Heart left ventricle (tissue), 16 donors: ENCODE measurements around the gene PCMTD2. TPM values are rescaled to one million over a fixed set of nuclear protein-coding genes. Genes with fewer than 3 reads are reported as not detected.

Source experiments
- ATAC-seq, 4 donors: fragments of 200-7000 bp; cut with Tn5 transposase; one replicate each; pipeline ENCODE4 v1.9.1; 2020 to 2022; ENCODE audit warnings: moderate library complexity in 4 of 4, mild to moderate bottlenecking in 3 of 4, moderate number of reproducible peaks in 1 of 4
- DNase-seq, 5 donors: peaks; one replicate each; pipeline ENCODE4 v3.0.0-alpha.2; 2020
- H3K27ac ChIP-seq, 12 donors: fragments of 200-600 bp; sonication (generic) in 4 of 12; one replicate each; pipeline versions ENCODE4 v1.5.0 to v1.8.0; 2016 to 2022; ENCODE audit warnings: mild to moderate bottlenecking in 2 of 12
- H3K27me3 ChIP-seq, 9 donors: fragments of 200-600 bp; sonication (generic) in 2 of 9; one replicate each; pipeline versions ENCODE4 v1.5.1 to v1.8.0; 2016 to 2022; ENCODE audit warnings: mild to moderate bottlenecking in 3 of 9
- H3K36me3 ChIP-seq, 9 donors: fragments of 200-600 bp; sonication (generic) in 2 of 9; one replicate each; pipeline versions ENCODE4 v1.5.0 to v1.8.0; 2018 to 2022; ENCODE audit warnings: mild to moderate bottlenecking in 2 of 9
- H3K4me1 ChIP-seq, 12 donors: fragments of 200-600 bp; sonication (generic) in 4 of 12; one replicate each; pipeline versions ENCODE4 v1.5.0 to v1.8.0; 2016 to 2022; ENCODE audit warnings: mild to moderate bottlenecking in 3 of 12
- H3K4me3 ChIP-seq, 12 donors: fragments of 200-600 bp; sonication (generic) in 4 of 12; one replicate each; pipeline versions ENCODE4 v1.5.0 to v1.8.0; 2017 to 2022; ENCODE audit warnings: mild to moderate bottlenecking in 9 of 12, moderate library complexity in 4 of 12
- H3K9me3 ChIP-seq, 12 donors: fragments of 200-600 bp; sonication (generic) in 4 of 12; one replicate each; pipeline versions ENCODE4 v1.5.0 to v1.8.0; 2016 to 2022; ENCODE audit warnings: mild to moderate bottlenecking in 1 of 12
- POLR2A ChIP-seq, 2 donors: fragments of 450-650 bp; IDR thresholded peaks; one replicate each; pipeline ENCODE4 v1.6.1; 2017; ENCODE audit warnings: antibody characterized with exemption in 2 of 2, mild to moderate bottlenecking in 2 of 2, moderate library complexity in 2 of 2
- WGBS, 4 donors: extraction: QIAGEN DNeasy Blood & Tissue Kit in 2 of 4; methylation state at CpG; one replicate each; pipeline versions ENCODE4 v1.1.5 to v1.1.7; 2013 to 2018; 5-methylcytosine and 5-hydroxymethylcytosine counted together
- intact Hi-C, 10 donors: fragments of 100-400 bp; cut with DNase I; formaldehyde crosslinking; loops; one replicate each; pipeline versions ENCODE4 v1.11.1 to v1.14.2; 2022
- polyA plus RNA-seq, 2 donors: library from polyadenylated mRNA; stranded (reverse); fragments of 200-250 nt; gene quantifications; one replicate each; pipeline ENCODE4 v1.2.3, GENCODE V29; 2013
- total RNA-seq, 9 donors: library from RNA; depleted of rRNA in 2 of 9; stranded (reverse); fragments of >200 nt in 2 of 9; fragmentation: NEBNext Ultra II Directional in 3 of 9; extraction: Animal tissue kit (Norgen Biotek cat#: 25700) in 3 of 9; gene quantifications; one replicate each; pipeline versions ENCODE4 v1.1.0 to v1.2.4, GENCODE V29; 2016 to 2023
- TF ChIP-seq, protein P1 (sequence below), 12 donors: fragments of 200-600 bp; sonication (generic) in 4 of 12; IDR thresholded peaks; one replicate each; pipeline versions ENCODE4 v1.5.0 to v1.8.0; 2018 to 2022; ENCODE audit warnings: antibody characterized with exemption in 12 of 12, mild to moderate bottlenecking in 5 of 12
- donor health status: ischemic (EF 13 %, LVEDD 7.1; RV severe dilation, severe dysfunction).
- donor health status: healthy with polysubstance abuse.
- donor health status: DM: no; HTN: yes; CAD: no.
- donor health status: DM: no; HTN: no; CAD: no.
- donor health status: ischemic (EF 25% LVEDD 6.9; RV normal size, moderate dysfunction).
- donor health status: ischemic (EF 25% LVEDD 5.7; RV mildly dilated, moderate dysfunction).
- donor health status: healthy.
- donor health status: DM: yes; HTN: yes; CAD: no.
- donor health status: ischemic (EF 35%, LVEDD 5.7; RV mildly dilated, moderate dysfunction).
- donor health status: nonischemic (EF 11% LVEDD 7.7; RV severe dilation, severe dysfunction).
- donor health status: DM: yes; HTN: yes; CAD: no.
- donor health status: PGD.
- donor health status: ischemic (EF 29% LVEDD 5.4; RV normal size, mild dysfunction).
- donor health status: nonischemic (EF 23%, LVEDD 6.1; RV moderate dilation, normal function).

The PCMTD2 gene
- total and polyA plus RNA-seq, 11 donors, result 23.9 to 128 (median 59.3) TPM

DNA sequence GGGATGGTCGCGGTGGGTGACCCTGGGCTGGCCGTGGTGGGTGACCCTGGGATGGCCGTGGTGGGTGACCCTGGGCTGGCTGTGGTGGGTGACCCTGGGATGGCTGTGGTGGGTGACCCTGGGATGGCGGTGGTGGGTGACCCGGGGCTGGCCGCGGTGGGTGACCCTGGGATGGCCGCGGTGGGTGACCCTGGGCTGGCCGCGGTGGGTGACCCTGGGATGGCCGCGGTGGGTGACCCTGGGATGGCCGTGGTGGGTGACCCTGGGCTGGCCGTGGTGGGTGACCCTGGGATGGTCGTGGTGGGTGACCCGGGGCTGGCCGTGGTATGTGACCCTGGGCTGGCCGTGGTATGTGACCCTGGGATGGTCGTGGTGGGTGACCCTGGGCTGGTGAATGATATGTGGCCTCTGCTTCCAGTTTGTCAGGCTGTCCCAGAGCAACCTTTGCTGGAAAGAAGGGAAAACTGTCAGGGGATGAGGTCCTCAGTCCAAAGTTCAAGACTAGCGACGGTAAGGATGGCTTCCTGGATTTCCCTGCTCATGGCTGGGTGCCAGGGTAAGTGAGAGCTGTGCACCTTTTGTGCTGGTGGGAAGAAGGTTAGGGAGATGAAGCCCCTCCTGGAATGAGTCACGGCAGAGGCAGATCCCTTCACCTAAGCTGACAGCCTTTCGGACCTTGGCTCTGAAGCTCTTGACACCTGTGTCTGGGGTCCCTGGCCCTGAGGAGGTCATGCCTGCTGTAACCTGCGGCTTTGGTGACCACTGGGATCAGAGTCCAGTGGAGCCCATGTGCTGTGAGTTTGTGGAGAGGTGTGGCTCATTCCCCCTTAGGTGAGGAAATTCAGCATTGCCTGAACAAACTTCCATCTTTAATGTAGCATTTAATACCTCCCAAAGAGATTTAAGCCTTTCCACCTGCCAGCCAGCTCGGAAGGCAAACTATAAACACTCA, 19.1 kb upstream of the PCMTD2 start:
- H3K36me3 ChIP-seq, result no peaks in the 10 kb centered on the region
- H3K27ac ChIP-seq, result no peak overlapping the region
- intact Hi-C loops, result no loop called here
- no peak overlapping the region for H3K4me3 ChIP-seq
- 90 to 95% (median 91%) methylated on average over 18 to 27 of the region's 27 CpGs for WGBS, 4 donors
- peak in 2 of 5 donors; percentile 14 to 15 for DNase-seq
- no peak for ATAC-seq
- no peaks in the 10 kb centered on the region for H3K27me3 ChIP-seq
- H3K4me1 ChIP-seq, result peaks cover 0 to 25% (median 7%) of the 10 kb centered on the region in 12 donors
- TF ChIP-seq, protein P1, sequence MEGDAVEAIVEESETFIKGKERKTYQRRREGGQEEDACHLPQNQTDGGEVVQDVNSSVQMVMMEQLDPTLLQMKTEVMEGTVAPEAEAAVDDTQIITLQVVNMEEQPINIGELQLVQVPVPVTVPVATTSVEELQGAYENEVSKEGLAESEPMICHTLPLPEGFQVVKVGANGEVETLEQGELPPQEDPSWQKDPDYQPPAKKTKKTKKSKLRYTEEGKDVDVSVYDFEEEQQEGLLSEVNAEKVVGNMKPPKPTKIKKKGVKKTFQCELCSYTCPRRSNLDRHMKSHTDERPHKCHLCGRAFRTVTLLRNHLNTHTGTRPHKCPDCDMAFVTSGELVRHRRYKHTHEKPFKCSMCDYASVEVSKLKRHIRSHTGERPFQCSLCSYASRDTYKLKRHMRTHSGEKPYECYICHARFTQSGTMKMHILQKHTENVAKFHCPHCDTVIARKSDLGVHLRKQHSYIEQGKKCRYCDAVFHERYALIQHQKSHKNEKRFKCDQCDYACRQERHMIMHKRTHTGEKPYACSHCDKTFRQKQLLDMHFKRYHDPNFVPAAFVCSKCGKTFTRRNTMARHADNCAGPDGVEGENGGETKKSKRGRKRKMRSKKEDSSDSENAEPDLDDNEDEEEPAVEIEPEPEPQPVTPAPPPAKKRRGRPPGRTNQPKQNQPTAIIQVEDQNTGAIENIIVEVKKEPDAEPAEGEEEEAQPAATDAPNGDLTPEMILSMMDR (IDR thresholded peaks at IDR 0.05), result no peak
- no peak for TF ChIP-seq POLR2A (IDR thresholded peaks at IDR 0.05)
- no peaks in the 10 kb centered on the region for H3K9me3 ChIP-seq

GRCh38 chr20:64237316-64237715, 18.2 kb upstream of the PCMTD2 start:
- ATAC-seq (no peak), DNase-seq (peak in 2 of 5 donors; percentile 18 to 51)
- Histone ChIP-seq H3K36me3 (no peaks in the 10 kb centered on the region), H3K27ac (no peak overlapping the region), H3K4me1 (peaks cover 0 to 21% (median 4%) of the 10 kb centered on the region in 12 donors), H3K27me3 (no peaks in the 10 kb centered on the region), H3K9me3 (no peaks in the 10 kb centered on the region), H3K4me3 (no peak overlapping the region)
- TF ChIP-seq, protein P1 (IDR thresholded peaks at IDR 0.05), result no peak
- TF ChIP-seq POLR2A (IDR thresholded peaks at IDR 0.05), result no peak
- intact Hi-C loops, result no loop called here
- 89 to 94% (median 91%) methylated on average over 11 to 17 of the region's 17 CpGs for WGBS, 4 donors

- WGBS, 4 donors, result 42 to 50% (median 45%) methylated on average over 11 of the region's 11 CpGs
- peak in 2 of 5 donors; percentile 20 to 51 for DNase-seq
- peak in 2 of 4 donors; percentile 16 to 26 for ATAC-seq
These were observed 17.3 kb upstream of the PCMTD2 start for GRCh38 chr20:64238115-64238825.

More at GRCh38 chr20:64238115-64238825, 17.3 kb upstream of the PCMTD2 start:
- no peaks in the 10 kb centered on the region for H3K36me3 ChIP-seq
- TF ChIP-seq, protein P1 (IDR thresholded peaks at IDR 0.05), result no peak
- TF ChIP-seq POLR2A (IDR thresholded peaks at IDR 0.05), result no peak
- H3K4me3 ChIP-seq, result no peak overlapping the region
- H3K4me1 ChIP-seq, result peaks cover 0 to 16% (median 2%) of the 10 kb centered on the region in 12 donors
- no peak overlapping the region for H3K27ac ChIP-seq
- intact Hi-C loops, result no loop called here
- no peaks in the 10 kb centered on the region for H3K27me3 ChIP-seq
- no peaks in the 10 kb centered on the region for H3K9me3 ChIP-seq
